GM18861 (cell line): ENCODE measurements around the gene ABCB4.
A peak's percentile ranks its signal among the peaks of the same experiment; 100 is the strongest.

Experiments
- ATAC-seq: cut with Tn5 transposase; IDR thresholded peaks from one replicate; pipeline ENCODE4 v1.9.1; 2021; ENCODE audit not compliant: unreplicated experiment

Gene ABCB4

GRCh38 chr7:87427288-87427687, 48.2 kb downstream of the ABCB4 start:
- ATAC-seq: no peak

- no peak for ATAC-seq
Measured at GRCh38 chr7:87426160-87426559, 49.3 kb downstream of the ABCB4 start.

GRCh38 chr7:87424075-87424474, 51.4 kb downstream of the ABCB4 start:
- no peak for ATAC-seq

GRCh38 chr7:87420173-87420572, 55.3 kb downstream of the ABCB4 start:
- no peak for ATAC-seq

GRCh38 chr7:87416682-87417587, 58.5 kb downstream of the ABCB4 start:
- peak; percentile 74 for ATAC-seq

- no peak for ATAC-seq
Measured at GRCh38 chr7:87414794-87415188, 60.7 kb downstream of the ABCB4 start.

GRCh38 chr7:87413951-87414793, 61.3 kb downstream of the ABCB4 start:
- no peak for ATAC-seq

- ATAC-seq: no peak
Measured at GRCh38 chr7:87413029-87413428, 62.5 kb downstream of the ABCB4 start.

GRCh38 chr7:87411186-87411585, 64.3 kb downstream of the ABCB4 start:
- no peak for ATAC-seq

- no peak for ATAC-seq
Measured at GRCh38 chr7:87404674-87405073, 70.8 kb downstream of the ABCB4 start.

- ATAC-seq: no peak
Measured at GRCh38 chr7:87398446-87398845, 77.0 kb downstream of the ABCB4 start.

GRCh38 chr7:87395442-87396020, 79.9 kb downstream of the ABCB4 start:
- no peak for ATAC-seq

- no peak for ATAC-seq
Measured at GRCh38 chr7:87391020-87391701, 84.3 kb downstream of the ABCB4 start.

GRCh38 chr7:87380905-87381304, 94.6 kb downstream of the ABCB4 start:
- no peak for ATAC-seq

- ATAC-seq: no peak
Measured at GRCh38 chr7:87375662-87376435, 99.6 kb downstream of the ABCB4 start.

GRCh38 chr7:87370660-87371180, 104.8 kb downstream of the ABCB4 start:
- no peak for ATAC-seq

GRCh38 chr7:87369216-87369615, 106.3 kb downstream of the ABCB4 start:
- ATAC-seq: no peak

GRCh38 chr7:87364246-87364645, 111.2 kb downstream of the ABCB4 start:
- no peak for ATAC-seq

GRCh38 chr7:87363342-87363741, 112.1 kb downstream of the ABCB4 start:
- ATAC-seq: no peak

- no peak for ATAC-seq
Measured at GRCh38 chr7:87361320-87361719, 114.2 kb downstream of the ABCB4 start.
